BLaER1 treated with 17β-estradiol and CSF1 and Interleukin-3, amounts not matched to agents 10 nM and 100 nM (cell line): ENCODE data around the gene GNL1.
A peak's percentile ranks its signal among the peaks of the same experiment; 100 is the strongest.

Experiments used
- H3K27ac ChIP-seq, 11 experiments: shearing (Covaris generic); formaldehyde crosslinking; 2 replicates each; pipeline ENCODE4 v1.8.1; 2022
- H3K27me3 ChIP-seq, 11 experiments: shearing (Covaris generic); formaldehyde crosslinking; 2 replicates each; pipeline ENCODE4 v1.8.1; 2022
- H3K36me3 ChIP-seq, 11 experiments: shearing (Covaris generic); formaldehyde crosslinking; 2 replicates each; pipeline ENCODE4 v1.8.1; 2022
- H3K4me1 ChIP-seq, 10 experiments: shearing (Covaris generic); formaldehyde crosslinking; 2 replicates each; pipeline ENCODE4 v1.8.1; 2022
- H3K4me2 ChIP-seq, 11 experiments: shearing (Covaris generic); formaldehyde crosslinking; 2 replicates each; pipeline ENCODE4 v1.8.1; 2022
- H3K4me3 ChIP-seq, 10 experiments: shearing (Covaris generic); formaldehyde crosslinking; 2 replicates each; pipeline ENCODE4 v1.8.1; 2022
- H3K9ac ChIP-seq, 11 experiments: shearing (Covaris generic); formaldehyde crosslinking; 2 replicates each; pipeline ENCODE4 v1.8.1; 2022
- H3K9me3 ChIP-seq, 11 experiments: shearing (Covaris generic); formaldehyde crosslinking; replicated peaks in 1 of 11; 2 replicates each; pipeline ENCODE4 v1.8.1; 2022
- H4K20me1 ChIP-seq, 11 experiments: shearing (Covaris generic); formaldehyde crosslinking; 2 replicates each; pipeline ENCODE4 v1.8.1; 2022
- Cebpa-rat ChIP-seq, 11 experiments: shearing (Covaris generic); IDR thresholded peaks; 2 replicates each; pipeline ENCODE4 v1.8.1; 2022

Gene GNL1

DNA sequence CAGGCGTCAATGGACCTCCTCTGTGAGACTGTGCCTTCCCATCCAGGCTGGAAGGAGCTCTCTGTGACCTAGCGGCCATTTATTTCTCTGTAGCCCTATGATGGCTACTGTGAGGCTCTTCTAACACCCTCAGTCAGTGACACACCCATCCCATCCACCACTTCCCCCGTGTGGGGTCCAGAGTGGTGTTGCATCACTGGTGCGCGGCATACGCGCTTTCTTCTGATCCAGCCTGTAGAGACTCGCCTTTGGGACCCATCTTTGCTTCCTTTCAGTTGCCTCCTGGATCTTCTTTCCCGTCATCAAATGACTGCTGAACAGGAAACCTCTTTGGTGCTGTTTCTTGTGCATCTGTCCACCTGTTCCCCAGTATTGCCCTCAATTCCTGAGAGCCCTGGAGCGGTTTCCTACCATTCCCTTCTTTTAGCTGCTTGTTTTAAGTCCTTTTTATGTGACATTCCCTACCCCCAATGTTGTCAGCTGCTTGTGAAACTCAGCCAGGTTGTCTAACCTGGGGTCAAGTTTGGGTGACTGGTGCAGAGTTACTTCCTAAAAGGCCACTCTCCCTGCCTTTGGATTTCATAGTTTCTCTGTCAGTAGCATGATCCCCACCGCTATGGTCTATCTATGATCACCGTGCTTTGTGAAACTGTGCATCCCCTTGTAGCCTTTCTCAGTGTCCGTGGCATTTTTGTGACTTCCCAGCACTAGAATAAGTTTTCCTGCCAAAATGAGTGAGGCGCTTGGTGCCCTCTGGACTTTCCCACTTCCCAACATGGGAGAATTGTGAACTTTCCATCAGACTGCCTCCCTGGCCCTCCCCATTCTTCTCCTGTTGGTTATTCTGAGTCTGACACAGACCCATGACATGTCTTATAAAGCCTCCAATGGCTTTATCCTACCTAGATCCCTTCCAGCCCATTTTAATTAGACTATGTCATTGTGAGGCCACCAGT is 6.5 kb upstream of the GNL1 start:
- Histone ChIP-seq H3K4me2 (no peak overlapping the region), H3K4me1 (peaks cover 15 to 22% (median 16%) of the 10 kb centered on the region in 10 experiments), H3K9me3 (no peaks in the 10 kb centered on the region), H3K4me3 (no peak overlapping the region), H3K9ac (no peak overlapping the region), H3K27me3 (no peaks in the 10 kb centered on the region), H3K27ac (no peak overlapping the region), H4K20me1 (peaks cover 0 to 32% (median 12%) of the 10 kb centered on the region in 11 experiments; a peak in 12 of 22 replicates), H3K36me3 (peaks cover 27 to 60% (median 46%) of the 10 kb centered on the region in 11 experiments)
- TF ChIP-seq Cebpa-rat (IDR thresholded peaks at IDR 0.05) = no peak

DNA sequence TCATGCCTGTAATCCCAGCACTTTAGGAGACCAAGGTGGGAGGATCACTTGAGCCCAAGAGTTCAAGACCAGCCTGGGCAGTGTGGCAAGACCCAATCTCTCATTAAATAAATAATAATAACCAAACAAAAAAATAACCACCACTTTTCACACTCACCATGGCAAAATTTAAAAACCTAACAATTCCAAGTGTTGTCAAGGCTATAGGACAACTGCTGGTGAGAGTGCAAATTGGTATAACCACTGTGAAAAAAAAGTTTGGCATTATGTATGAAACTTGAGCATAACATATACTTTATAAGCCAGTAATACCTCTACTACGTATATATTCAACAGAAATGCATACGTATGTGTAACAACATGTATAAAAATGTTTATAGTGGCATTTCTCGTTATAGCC is 4.6 kb upstream of the GNL1 start:
- H3K4me1 ChIP-seq = peaks cover 14 to 23% (median 17%) of the 10 kb centered on the region in 10 experiments
- H3K36me3 ChIP-seq = peaks cover 27 to 60% (median 46%) of the 10 kb centered on the region in 11 experiments
- no peaks in the 10 kb centered on the region for H3K27me3 ChIP-seq
- no peak for TF ChIP-seq Cebpa-rat (IDR thresholded peaks at IDR 0.05)
- H3K4me3 ChIP-seq = no peak overlapping the region
- H3K4me2 ChIP-seq = no peak overlapping the region
- peaks cover 0 to 32% (median 14%) of the 10 kb centered on the region in 11 experiments; a peak in 12 of 22 replicates for H4K20me1 ChIP-seq
- no peaks in the 10 kb centered on the region for H3K9me3 ChIP-seq
- H3K9ac ChIP-seq = no peak overlapping the region
- H3K27ac ChIP-seq = no peak overlapping the region

DNA sequence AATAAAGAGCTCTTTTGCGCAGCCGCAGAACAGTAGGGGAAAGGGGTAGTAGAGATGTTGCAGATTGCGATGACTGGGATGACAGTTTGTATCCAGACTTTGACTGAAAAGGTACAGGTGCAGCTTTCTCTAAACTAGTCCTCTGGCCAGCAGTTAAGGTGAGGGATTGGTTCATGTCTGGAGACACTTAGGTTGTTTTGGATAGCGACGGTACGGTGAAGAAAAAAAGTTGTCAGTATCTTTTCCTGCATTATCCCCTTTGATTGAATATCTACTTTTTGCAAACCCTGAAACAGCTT is 1.3 kb upstream of the GNL1 start:
- H3K4me1 ChIP-seq = peaks cover 27 to 38% (median 33%) of the 10 kb centered on the region in 10 experiments
- H3K9ac ChIP-seq = peak overlapping the region; percentile 86 to 95 (median 92)
- H4K20me1 ChIP-seq = peaks cover 0 to 48% (median 19%) of the 10 kb centered on the region in 11 experiments; a peak in 13 of 22 replicates
- peak overlapping the region; percentile 78 to 94 (median 90) for H3K4me3 ChIP-seq
- peak overlapping the region; percentile 81 to 100 (median 96) for H3K4me2 ChIP-seq
- peaks cover 35 to 64% (median 53%) of the 10 kb centered on the region in 11 experiments for H3K36me3 ChIP-seq
- TF ChIP-seq Cebpa-rat (IDR thresholded peaks at IDR 0.05) = no peak
- no peaks in the 10 kb centered on the region for H3K9me3 ChIP-seq
- peak overlapping the region; percentile 89 to 97 (median 95) for H3K27ac ChIP-seq
- H3K27me3 ChIP-seq = no peaks in the 10 kb centered on the region

DNA sequence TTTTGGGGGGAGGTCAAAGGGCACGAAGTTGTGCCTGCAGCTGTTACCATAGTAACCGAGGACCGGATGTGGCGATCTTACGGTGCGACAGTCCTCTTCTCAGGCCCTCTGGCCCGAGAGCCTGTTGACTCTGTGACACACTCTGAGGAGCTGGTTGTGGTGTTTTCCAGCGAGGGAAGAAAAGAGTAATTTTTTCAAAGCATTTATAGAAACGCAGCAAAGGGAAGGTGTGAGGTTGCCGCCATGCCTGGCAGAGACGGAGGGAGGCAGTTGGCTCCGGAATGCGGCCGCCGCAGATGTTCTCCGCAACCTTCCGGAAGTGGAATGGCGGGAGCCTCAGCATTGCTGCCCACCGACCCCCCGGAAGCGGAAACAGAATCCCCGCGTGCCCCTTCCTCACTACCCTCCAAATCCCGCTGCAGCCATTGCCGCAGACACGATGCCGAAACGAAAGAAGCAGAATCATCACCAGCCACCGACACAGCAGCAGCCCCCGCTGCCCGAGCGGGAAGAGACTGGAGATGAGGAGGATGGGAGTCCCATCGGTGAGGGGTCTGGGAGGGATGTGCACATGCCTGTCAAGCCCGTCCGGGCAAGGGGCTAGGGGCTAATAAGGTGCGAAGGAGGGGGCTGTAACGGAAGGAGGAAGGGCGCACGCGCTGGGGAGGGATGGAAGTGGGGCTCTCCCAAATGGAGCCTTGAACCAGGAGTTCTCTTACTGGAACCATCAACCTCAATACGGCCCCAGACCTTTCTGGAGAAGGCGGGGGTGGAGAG is 805 bp upstream of the GNL1 start, which contains the start of gene PRR3:
TSS of gene PRR3 (plus strand) at position 390 of the 777 bp plus-strand sequence. CDS start at position 440, 50 bp downstream.
- Histone ChIP-seq H3K36me3 (peaks cover 35 to 64% (median 53%) of the 10 kb centered on the region in 11 experiments), H3K9me3 (no peaks in the 10 kb centered on the region), H3K4me2 (peak within 1 kb of the TSS; percentile 93 to 100 (median 96)), H3K4me1 (peaks cover 27 to 38% (median 33%) of the 10 kb centered on the region in 10 experiments), H3K27me3 (no peaks in the 10 kb centered on the region), H3K27ac (peak within 1 kb of the TSS; percentile 89 to 97 (median 95)), H3K4me3 (peak within 1 kb of the TSS; percentile 78 to 94 (median 90)), H3K9ac (peak within 1 kb of the TSS; percentile 86 to 95 (median 92)), H4K20me1 (peaks cover 0 to 53% (median 18%) of the 10 kb centered on the region in 11 experiments; a peak in 13 of 22 replicates)
- TF ChIP-seq Cebpa-rat (IDR thresholded peaks at IDR 0.05) = no peak

DNA sequence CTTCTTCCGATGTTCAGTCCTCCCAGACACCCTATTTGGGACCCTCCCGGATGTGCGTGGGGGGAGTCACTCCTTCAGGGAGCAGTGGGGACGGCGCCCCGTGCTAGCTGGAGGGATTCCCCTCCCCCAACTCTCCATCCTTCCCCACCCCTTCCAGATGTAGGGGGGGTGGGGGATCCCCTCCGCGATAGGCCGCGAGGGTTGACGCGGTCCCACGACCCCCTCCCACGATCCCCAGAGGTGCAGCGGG is 548 bp downstream of the GNL1 start:
- no peak for TF ChIP-seq Cebpa-rat (IDR thresholded peaks at IDR 0.05)
- Histone ChIP-seq H3K27me3 (no peaks in the 10 kb centered on the region), H4K20me1 (peaks cover 0 to 51% (median 13%) of the 10 kb centered on the region in 11 experiments; a peak in 12 of 22 replicates), H3K4me1 (peaks cover 27 to 38% (median 33%) of the 10 kb centered on the region in 10 experiments), H3K4me2 (peak overlapping the region; percentile 93 to 100 (median 96)), H3K9me3 (no peaks in the 10 kb centered on the region), H3K27ac (peak overlapping the region; percentile 89 to 97 (median 95)), H3K9ac (peak overlapping the region; percentile 86 to 95 (median 92)), H3K4me3 (peak overlapping the region; percentile 78 to 94 (median 90)), H3K36me3 (peaks cover 37 to 64% (median 53%) of the 10 kb centered on the region in 11 experiments)

DNA sequence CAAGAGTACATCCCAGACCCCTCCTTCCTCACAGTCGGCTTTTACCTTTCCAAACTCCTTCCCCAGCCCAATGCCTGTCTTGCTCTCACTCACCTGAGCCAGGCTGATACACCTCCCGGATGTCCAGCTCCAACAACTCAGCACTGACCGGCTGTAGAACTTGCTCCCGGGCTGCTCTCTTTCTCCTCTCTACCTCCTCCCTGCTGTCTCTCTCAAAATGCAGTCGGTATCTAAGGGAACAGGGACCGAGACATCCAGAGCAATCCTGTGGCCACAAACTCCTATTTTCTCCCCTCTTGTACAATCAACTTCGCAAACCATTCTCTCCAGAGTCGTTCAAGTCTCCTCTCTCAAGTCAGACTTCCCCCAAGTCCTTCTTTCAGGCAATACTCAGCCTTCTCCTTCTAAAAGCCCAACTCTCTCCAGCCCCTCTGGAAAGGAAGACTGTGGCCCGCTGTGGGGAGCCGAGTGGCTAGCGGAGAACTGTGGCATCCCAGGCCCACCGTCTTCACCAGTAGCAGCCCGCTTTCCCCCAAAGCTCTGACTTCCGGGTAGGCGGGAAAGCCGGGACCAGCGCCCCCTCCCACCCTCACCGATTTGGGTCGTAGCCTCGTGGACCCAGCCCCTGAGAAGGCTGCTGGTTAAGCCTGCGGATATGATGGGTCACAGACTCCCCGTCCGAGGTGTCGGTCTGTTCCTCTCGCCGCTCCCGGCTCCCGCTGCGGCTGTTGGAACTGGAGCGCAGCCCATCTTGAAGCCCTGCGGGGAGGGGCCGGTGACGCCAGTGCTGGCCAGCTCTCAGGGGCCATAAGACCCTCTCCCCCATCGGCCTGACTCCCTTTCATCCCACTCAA is 1.1 kb downstream of the GNL1 start:
- H4K20me1 ChIP-seq = peaks cover 0 to 51% (median 13%) of the 10 kb centered on the region in 11 experiments; a peak in 12 of 22 replicates
- no peaks in the 10 kb centered on the region for H3K27me3 ChIP-seq
- H3K4me1 ChIP-seq = peaks cover 27 to 38% (median 33%) of the 10 kb centered on the region in 10 experiments
- H3K36me3 ChIP-seq = peaks cover 43 to 65% (median 56%) of the 10 kb centered on the region in 11 experiments
- H3K9me3 ChIP-seq = no peaks in the 10 kb centered on the region
- peak overlapping the region; percentile 78 to 94 (median 90) for H3K4me3 ChIP-seq
- peak overlapping the region; percentile 89 to 97 (median 95); a peak in 21 of 22 replicates for H3K27ac ChIP-seq
- H3K9ac ChIP-seq = peak overlapping the region; percentile 86 to 95 (median 92)
- no peak for TF ChIP-seq Cebpa-rat (IDR thresholded peaks at IDR 0.05)
- peak overlapping the region; percentile 93 to 100 (median 96) for H3K4me2 ChIP-seq

DNA sequence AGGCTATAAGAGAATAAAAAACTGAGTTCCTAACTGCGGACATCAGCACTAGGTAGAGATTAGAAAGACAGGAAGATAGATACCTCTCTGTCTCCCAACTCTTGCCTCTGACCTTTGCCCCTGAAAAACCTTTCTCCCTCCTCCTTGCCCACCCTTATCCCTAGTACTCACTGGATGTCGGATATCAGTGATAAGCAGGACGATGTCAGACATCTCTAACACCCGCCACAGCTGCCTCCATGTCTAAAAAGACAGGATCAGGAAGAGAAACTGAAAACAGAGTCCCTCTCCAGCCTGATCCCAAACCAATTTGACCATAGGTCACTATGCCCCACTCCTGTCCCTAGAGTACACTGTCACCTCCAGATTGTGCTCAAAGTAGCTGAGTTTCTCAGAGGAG is 1.9 kb downstream of the GNL1 start:
- Histone ChIP-seq H3K27me3 (no peaks in the 10 kb centered on the region), H3K27ac (peak overlapping the region in 4 of 11 experiments; percentile 93 to 97 (median 96); a peak in 5 of 22 replicates), H3K4me1 (peaks cover 27 to 38% (median 30%) of the 10 kb centered on the region in 10 experiments), H3K9ac (peak overlapping the region; percentile 86 to 95 (median 92); a peak in 21 of 22 replicates), H3K9me3 (no peaks in the 10 kb centered on the region), H4K20me1 (peaks cover 0 to 53% (median 11%) of the 10 kb centered on the region in 11 experiments; a peak in 12 of 22 replicates), H3K36me3 (peaks cover 51 to 66% (median 56%) of the 10 kb centered on the region in 11 experiments), H3K4me2 (peak overlapping the region; percentile 93 to 100 (median 96)), H3K4me3 (peak overlapping the region in 8 of 10 experiments; percentile 78 to 94 (median 92); a peak in 8 of 20 replicates)
- TF ChIP-seq Cebpa-rat (IDR thresholded peaks at IDR 0.05) = no peak

DNA sequence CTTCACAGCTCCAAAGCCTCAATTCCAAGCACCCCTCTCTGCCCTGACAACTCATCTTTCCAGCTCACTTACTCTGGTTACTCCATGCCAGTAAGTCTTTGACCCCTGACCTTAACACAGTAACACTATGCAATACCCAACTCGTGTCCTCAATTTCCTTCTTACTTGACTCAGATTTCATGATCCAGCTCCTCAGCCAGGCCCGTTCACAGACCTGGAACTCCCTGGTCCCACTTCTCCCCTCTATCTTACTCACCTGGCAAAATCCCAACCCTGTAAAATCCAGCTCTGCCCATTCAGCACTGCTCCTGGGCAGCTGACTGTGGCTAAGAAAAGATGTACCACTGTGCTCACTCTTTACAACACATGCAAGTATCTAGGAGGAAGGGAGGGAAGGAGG is 7.9 kb downstream of the GNL1 start:
- Histone ChIP-seq H3K4me2 (no peak overlapping the region), H3K27me3 (no peaks in the 10 kb centered on the region), H3K9me3 (no peaks in the 10 kb centered on the region), H3K9ac (no peak overlapping the region), H3K36me3 (peaks cover 75 to 96% (median 89%) of the 10 kb centered on the region in 11 experiments), H3K4me1 (peaks cover 9 to 26% (median 13%) of the 10 kb centered on the region in 10 experiments), H4K20me1 (peaks cover 0 to 31% (median 0%) of the 10 kb centered on the region in 11 experiments; a peak in 5 of 22 replicates), H3K27ac (no peak overlapping the region), H3K4me3 (no peak overlapping the region)
- TF ChIP-seq Cebpa-rat (IDR thresholded peaks at IDR 0.05) = no peak
